EH (cell line): Measurements from ENCODE around the gene SLC35F3.
A peak's percentile ranks its signal among the peaks of the same experiment; 100 is the strongest.
"Not testable (repeated sequence)": the region's sequence is repeated elsewhere in the genome, so short reads cannot be mapped to it uniquely, and the experiment has no call there.

ENCODE experiments used
- DNase-seq: peaks from one replicate; pipeline ENCODE4 v3.0.0-alpha.2; 2015; ENCODE audit warnings: low read depth

The SLC35F3 gene

GRCh38 chr1:234106032-234106431 lies 201.6 kb downstream of the SLC35F3 start:
- no peak for DNase-seq

- no peak for DNase-seq
These were observed 203.0 kb downstream of the SLC35F3 start for GRCh38 chr1:234107416-234108021.

- peak; percentile 43 for DNase-seq
These were observed 204.4 kb downstream of the SLC35F3 start for GRCh38 chr1:234108921-234109320.

GRCh38 chr1:234109840-234110239 lies 205.4 kb downstream of the SLC35F3 start:
- no peak for DNase-seq

GRCh38 chr1:234111458-234112142 lies 207.1 kb downstream of the SLC35F3 start:
- DNase-seq = peak; percentile 75

GRCh38 chr1:234114648-234115307 lies 210.3 kb downstream of the SLC35F3 start:
- peak; percentile 68 for DNase-seq

GRCh38 chr1:234118911-234119310 lies 214.4 kb downstream of the SLC35F3 start:
- no peak for DNase-seq

- DNase-seq = no peak
These were observed 215.0 kb downstream of the SLC35F3 start for GRCh38 chr1:234119431-234119830.

GRCh38 chr1:234120327-234120944 lies 216.0 kb downstream of the SLC35F3 start:
- no peak for DNase-seq

GRCh38 chr1:234121659-234122058 lies 217.2 kb downstream of the SLC35F3 start:
- DNase-seq = not testable (repeated sequence)

GRCh38 chr1:234122571-234122970 lies 218.1 kb downstream of the SLC35F3 start:
- not testable (repeated sequence) for DNase-seq

GRCh38 chr1:234123867-234124266 lies 219.4 kb downstream of the SLC35F3 start:
- no peak for DNase-seq

- DNase-seq = peak; percentile 64
These were observed 220.8 kb downstream of the SLC35F3 start for GRCh38 chr1:234125283-234125682.

- DNase-seq = no peak
These were observed 221.2 kb downstream of the SLC35F3 start for GRCh38 chr1:234125714-234126113.

GRCh38 chr1:234127026-234127671 lies 222.7 kb downstream of the SLC35F3 start:
- DNase-seq = no peak

GRCh38 chr1:234132795-234133194 lies 228.3 kb downstream of the SLC35F3 start:
- no peak for DNase-seq

- DNase-seq = no peak
These were observed 230.4 kb downstream of the SLC35F3 start for GRCh38 chr1:234134878-234135277.

- DNase-seq = no peak
These were observed 231.0 kb downstream of the SLC35F3 start for GRCh38 chr1:234135501-234135900.

GRCh38 chr1:234136073-234136472 lies 231.6 kb downstream of the SLC35F3 start:
- no peak for DNase-seq

GRCh38 chr1:234139966-234140365 lies 235.5 kb downstream of the SLC35F3 start:
- DNase-seq = peak; percentile 95

GRCh38 chr1:234140388-234140787 lies 235.9 kb downstream of the SLC35F3 start:
- no peak for DNase-seq

- peak; percentile 58 for DNase-seq
These were observed 236.5 kb downstream of the SLC35F3 start for GRCh38 chr1:234141006-234141405.
